ENCODE measurements around the gene TRAPPC2B.
"Not testable (repeated sequence)": the region's sequence is repeated elsewhere in the genome, so short reads cannot be mapped to it uniquely, and the experiment has no call there.

TRAPPC2B gene

GRCh38 chr19:57362997-57363687, at the start of gene TRAPPC2B, which contains the start of gene ZNF547:
TRAPPC2B (plus strand) TSS chr19:57363551; CDS start chr19:57364834, 1,283 bp downstream.
ZNF547 (plus strand) TSS chr19:57363551; CDS start chr19:57368556, 5,005 bp downstream.
- peak; percentile 98 for DNase-seq

DNA sequence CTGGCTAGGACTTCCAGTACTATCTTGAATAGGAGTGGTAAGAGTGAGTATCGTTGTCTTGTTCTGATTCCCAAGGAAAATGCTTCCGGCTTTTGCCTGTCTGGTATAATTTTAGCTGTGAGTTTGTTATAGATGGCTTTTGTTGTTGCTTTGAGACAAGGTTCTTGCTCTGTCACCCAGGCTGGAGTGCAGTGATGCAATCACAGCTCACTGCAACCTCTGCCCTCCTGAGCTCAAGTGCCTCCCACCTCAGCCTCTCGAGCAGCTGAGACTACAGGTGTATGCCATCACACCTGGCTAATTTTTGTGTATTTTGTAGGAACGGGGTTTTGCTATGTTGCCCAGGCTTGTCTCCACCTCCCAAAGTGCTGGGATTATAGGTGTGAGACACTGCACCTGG, 49.2 kb upstream of the TRAPPC2B start:
- DNase-seq = peak; percentile 96

- DNase-seq = no peak
These were observed 45.8 kb upstream of the TRAPPC2B start for GRCh38 chr19:57317503-57317902.

- DNase-seq = no peak
These were observed 43.5 kb upstream of the TRAPPC2B start for GRCh38 chr19:57319869-57320179.

- DNase-seq = peak; percentile 96
These were observed 42.9 kb upstream of the TRAPPC2B start, which contains the start of gene ZNF543 for GRCh38 chr19:57320180-57321084. ZNF543 (plus strand) TSS chr19:57320472; CDS start chr19:57320854, 382 bp downstream.

DNA sequence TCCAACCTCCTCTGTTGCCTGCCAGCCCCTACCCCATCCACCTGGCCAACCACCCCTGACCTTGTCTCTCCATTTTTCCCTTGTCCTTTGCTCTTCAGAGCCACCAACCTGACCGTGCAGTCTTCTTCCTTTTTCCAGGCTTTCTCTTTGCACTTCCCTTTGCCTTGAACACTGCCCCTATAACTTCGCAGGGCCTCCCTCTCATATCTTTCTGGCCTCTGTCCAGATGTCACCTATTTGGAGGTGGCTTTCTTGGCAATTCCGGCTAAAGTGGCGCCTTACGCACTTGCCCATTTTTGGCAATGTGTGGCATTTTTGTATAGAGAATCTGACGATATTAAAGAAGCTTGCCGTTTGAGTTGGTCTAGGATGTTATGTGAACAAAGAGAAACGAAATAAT, 42.2 kb upstream of the TRAPPC2B start:
- DNase-seq = no peak

- DNase-seq = no peak
These were observed 41.6 kb upstream of the TRAPPC2B start for GRCh38 chr19:57321751-57322150.

GRCh38 chr19:57324992-57325391, 38.4 kb upstream of the TRAPPC2B start:
- no peak for DNase-seq

DNA sequence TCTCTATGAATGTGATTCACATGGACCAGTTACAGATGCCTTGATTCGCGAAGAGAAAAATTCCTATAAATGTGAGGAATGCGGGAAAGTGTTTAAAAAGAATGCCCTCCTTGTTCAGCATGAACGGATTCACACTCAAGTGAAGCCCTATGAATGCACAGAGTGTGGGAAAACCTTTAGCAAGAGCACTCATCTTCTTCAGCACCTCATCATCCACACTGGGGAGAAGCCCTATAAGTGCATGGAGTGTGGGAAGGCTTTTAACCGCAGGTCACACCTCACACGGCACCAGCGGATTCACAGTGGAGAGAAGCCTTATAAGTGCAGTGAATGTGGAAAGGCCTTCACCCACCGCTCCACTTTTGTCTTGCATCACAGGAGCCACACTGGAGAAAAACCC, 35.4 kb upstream of the TRAPPC2B start:
- no peak for DNase-seq

GRCh38 chr19:57334191-57334590, 29.2 kb upstream of the TRAPPC2B start:
- no peak for DNase-seq

DNA sequence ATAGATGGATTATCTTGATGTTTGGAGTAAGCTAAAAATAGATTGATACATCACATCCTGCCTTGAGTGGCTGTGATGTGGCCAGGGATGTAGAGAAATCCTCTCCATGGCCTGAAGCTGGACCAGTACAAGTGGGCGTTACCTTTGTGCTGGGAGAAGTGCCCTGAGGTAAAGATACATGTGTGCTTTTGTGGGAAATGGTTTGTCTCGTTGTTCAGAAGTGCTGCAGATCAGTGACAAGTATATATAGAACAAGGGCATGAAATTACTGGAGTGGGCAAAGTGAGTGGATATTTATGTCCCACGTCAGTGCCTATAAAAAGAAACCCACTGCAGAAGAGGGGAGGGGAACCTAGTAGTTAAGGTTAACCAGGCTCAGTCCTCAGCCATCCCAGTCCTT, 24.5 kb upstream of the TRAPPC2B start:
- DNase-seq = no peak

GRCh38 chr19:57342582-57342981, 20.8 kb upstream of the TRAPPC2B start:
- DNase-seq = no peak

- DNase-seq = no peak
These were observed 15.2 kb upstream of the TRAPPC2B start for GRCh38 chr19:57348136-57348535.

DNA sequence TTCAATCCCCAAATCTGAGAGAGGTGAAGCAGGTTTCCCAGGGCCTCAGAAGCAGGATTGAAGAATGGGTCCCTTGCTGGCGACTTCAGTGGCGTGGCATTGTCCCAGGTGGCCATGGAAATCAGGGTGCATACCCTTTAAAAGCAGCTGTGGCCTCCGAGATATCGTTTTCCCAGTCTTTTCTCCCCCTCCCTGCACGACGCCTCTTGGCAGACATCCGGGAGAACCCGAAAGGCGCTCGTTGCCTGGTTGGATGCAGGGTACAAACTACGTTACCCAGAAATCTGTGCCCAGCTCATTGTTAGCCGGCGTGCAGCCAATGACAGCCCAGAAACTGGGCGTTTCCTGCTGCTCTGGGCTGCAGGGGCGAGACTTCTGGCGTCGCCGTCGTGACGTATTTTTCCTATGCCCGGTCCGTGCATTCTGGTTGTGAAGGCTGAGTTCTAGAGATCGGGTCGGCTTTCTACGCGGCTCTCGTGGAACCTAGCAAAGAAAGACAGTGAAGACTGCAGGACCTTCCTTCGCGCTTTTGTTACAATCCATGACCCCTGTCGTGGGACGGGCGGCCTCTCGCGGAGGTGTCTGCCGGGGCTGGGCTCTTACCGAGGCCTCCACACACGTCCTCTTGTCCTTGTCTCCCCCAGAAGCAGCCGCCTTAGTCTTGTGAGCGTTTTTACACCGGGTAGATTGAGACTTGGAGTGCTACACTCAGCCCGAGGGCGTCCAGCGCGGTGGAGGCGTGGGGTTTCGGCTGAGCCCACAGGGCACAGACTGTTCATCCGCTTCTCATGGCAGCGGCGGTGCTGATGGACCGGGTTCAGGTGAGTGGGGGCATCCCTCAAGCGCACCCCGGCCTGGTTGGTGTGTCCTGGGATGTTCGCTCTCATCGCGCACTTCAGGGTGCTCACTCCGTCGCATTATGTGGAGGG, 12.2 kb upstream of the TRAPPC2B start, which contains the start of gene ZNF304:
TSS of gene ZNF304 (plus strand) at position 395 of the 929 bp plus-strand sequence. CDS start at position 789, 394 bp downstream.
- peak; percentile 96 for DNase-seq

- no peak for DNase-seq
These were observed 11.5 kb upstream of the TRAPPC2B start for GRCh38 chr19:57351867-57352266.

- DNase-seq = no peak
These were observed 7.4 kb upstream of the TRAPPC2B start for GRCh38 chr19:57355916-57356315.

GRCh38 chr19:57357406-57357805, 5.9 kb upstream of the TRAPPC2B start:
- no peak for DNase-seq

GRCh38 chr19:57359300-57359699, 4.1 kb upstream of the TRAPPC2B start:
- no peak for DNase-seq

DNA sequence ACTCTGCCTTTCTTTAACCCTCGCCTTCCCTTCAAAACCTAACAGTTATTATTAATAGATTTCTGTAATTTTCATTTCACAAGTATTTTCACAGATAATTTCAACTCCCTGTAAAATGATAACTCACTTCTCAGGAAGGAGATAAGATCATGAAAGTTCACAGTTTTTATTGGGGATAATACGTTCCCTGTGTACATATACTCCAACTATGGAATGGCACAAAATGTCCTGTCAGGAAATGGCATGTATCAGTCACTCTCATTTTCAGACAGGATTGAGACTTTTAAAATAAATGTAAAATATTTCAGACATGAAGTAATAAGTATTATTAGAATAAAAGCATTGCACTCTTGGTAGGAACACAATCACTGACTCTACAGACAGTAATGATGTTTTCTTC, 932 bp upstream of the TRAPPC2B start:
- no peak for DNase-seq

DNA sequence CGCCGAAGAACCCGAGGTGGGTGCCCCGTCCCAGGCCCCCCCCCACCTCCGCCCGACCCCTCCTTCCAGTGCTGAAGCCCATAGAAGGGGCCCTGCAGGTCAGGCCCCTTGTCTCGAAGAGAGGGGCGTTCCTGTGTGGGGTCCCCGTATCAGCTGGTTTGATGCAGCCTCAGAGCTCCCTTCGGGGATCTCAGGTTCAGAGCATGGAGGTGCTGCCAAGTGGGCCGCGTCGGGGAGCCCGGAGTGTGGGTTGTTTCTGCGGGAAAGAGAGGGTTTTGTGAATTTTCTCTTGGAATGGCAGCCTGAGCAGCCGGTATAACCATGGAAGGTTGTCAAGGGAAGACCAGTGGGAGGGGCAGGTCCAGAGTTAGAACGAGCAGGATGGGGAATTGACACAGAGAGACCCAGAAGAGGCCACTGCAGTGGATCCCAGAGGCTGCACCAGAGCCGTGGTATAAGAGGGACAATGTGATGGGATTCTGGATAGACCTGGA, 384 bp downstream of the TRAPPC2B start:
- no peak for DNase-seq

DNA sequence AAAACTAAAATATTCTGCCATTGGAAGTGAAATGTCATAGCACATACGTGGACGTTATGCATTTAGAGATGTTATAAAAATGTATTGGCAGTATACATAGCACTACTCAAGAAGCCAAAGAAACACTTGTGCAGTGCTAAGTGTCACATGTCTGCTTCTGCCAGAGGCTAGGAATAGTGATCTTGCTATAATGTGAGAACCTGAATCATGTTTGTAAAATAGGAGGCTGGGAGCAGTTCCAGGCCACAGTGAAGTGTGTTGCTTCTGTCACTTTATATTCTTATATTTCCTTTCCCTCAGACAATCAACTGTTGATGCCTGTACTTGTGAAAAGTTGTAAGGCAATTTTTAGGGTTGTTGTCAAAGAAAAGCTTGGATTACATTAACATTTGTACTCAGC, 3.4 kb downstream of the TRAPPC2B start:
- no peak for DNase-seq

GRCh38 chr19:57374179-57374578, 10.8 kb downstream of the TRAPPC2B start:
- DNase-seq = no peak

DNA sequence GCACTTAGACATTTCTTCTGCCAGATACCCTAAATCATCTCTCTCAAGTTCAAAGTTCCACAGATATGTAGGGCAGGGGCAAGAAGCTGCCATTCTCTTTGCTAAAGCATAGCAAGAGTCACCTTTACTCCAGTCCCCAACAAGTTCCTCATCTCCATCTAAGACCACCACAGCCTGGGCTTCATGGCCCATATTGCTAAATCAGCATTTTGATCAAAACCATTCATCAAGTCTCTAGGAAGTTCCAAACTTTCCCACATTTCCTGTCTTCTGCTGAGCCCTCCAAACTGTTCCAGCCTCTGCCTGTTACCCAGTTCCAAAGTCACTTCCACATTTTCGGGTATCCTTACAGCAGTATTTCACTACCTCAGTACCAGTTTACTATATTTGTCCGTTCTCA, 11.3 kb downstream of the TRAPPC2B start:
- not testable (repeated sequence) for DNase-seq

Measured in NCI-H774 (cell line).